Neural cell (in vitro differentiated cells): ENCODE data around the gene CRACDL. TPM values are rescaled to one million over a fixed set of nuclear protein-coding genes. Genes with fewer than 3 reads are reported as not detected.

ENCODE experiments used
- H2AFZ ChIP-seq: fragments of 200-600, 300-800 bp; sonication (generic), shearing (Covaris generic); 2 replicates; pipeline ENCODE4 v1.6.0; 2014; ENCODE audit warnings: low read depth, mild to moderate bottlenecking, antibody characterized with exemption, low read length, moderate library complexity
- H3F3A ChIP-seq: fragments of 200-600 bp; shearing (Covaris generic); 2 replicates; pipeline ENCODE4 v1.6.1; 2016; ENCODE audit warnings: mild to moderate bottlenecking, moderate library complexity, mixed read lengths, antibody characterized with exemption, low read length; ENCODE audit not compliant: insufficient read depth, poor library complexity, severe bottlenecking
- H3K27ac ChIP-seq: fragments of 200-600, 300-800 bp; sonication (generic), shearing (Covaris generic); 2 replicates; pipeline ENCODE4 v1.5.1; 2014; ENCODE audit warnings: mild to moderate bottlenecking, low read length, moderate library complexity
- H3K27me3 ChIP-seq: fragments of 300-800, 200-600 bp; sonication (generic), shearing (Covaris generic); 2 replicates; pipeline ENCODE4 v1.6.0; 2014; ENCODE audit warnings: mild to moderate bottlenecking, low read depth, low read length, moderate library complexity; ENCODE audit not compliant: insufficient read depth
- H3K36me3 ChIP-seq: fragments of 300-800, 200-600 bp; sonication (generic), shearing (Covaris generic); 2 replicates; pipeline ENCODE4 v1.5.1; 2014; ENCODE audit warnings: mild to moderate bottlenecking, antibody characterized with exemption, low read length, moderate library complexity; ENCODE audit not compliant: insufficient read depth
- H3K4me2 ChIP-seq: fragments of 300-800, 200-600 bp; sonication (generic), shearing (Covaris generic); 2 replicates; pipeline ENCODE4 v1.6.0; 2014; ENCODE audit warnings: mild to moderate bottlenecking, low read length
- H3K4me3 ChIP-seq: fragments of 300-800, 200-600 bp; sonication (generic), shearing (Covaris generic); 2 replicates; pipeline ENCODE4 v1.5.1; 2014; ENCODE audit warnings: mild to moderate bottlenecking, low read length, moderate library complexity
- H3K79me2 ChIP-seq: fragments of 200-600 bp; shearing (Covaris generic); replicated peaks from 2 replicates; pipeline ENCODE4 v1.6.0; 2014; ENCODE audit warnings: mild to moderate bottlenecking, low read length, moderate library complexity; ENCODE audit not compliant: insufficient read depth
- H3K9ac ChIP-seq: fragments of 300-800, 200-600 bp; sonication (generic), shearing (Covaris generic); 2 replicates; pipeline ENCODE4 v1.6.1; 2016; ENCODE audit warnings: mild to moderate bottlenecking, low read length, mixed read lengths
- H3K9me2 ChIP-seq: fragments of 200-600 bp; shearing (Covaris generic); 2 replicates; pipeline ENCODE4 v1.6.1; 2016; ENCODE audit warnings: mild to moderate bottlenecking, low read length, mixed read lengths; ENCODE audit not compliant: insufficient read depth
- H3K9me3 ChIP-seq: fragments of 200-600, 300-800 bp; sonication (generic), shearing (Covaris generic); 2 replicates; pipeline ENCODE4 v1.6.1; 2016; ENCODE audit warnings: mild to moderate bottlenecking, mixed run types, low read length, moderate library complexity, mixed read lengths
- H4K20me1 ChIP-seq: fragments of 200-600 bp; shearing (Covaris generic); 2 replicates; pipeline ENCODE4 v1.6.1; 2016; ENCODE audit warnings: mild to moderate bottlenecking, mixed run types; ENCODE audit not compliant: insufficient read depth
- EP300 ChIP-seq: fragments of 450-650 bp; conservative IDR thresholded peaks from 2 replicates; pipeline ENCODE4 v1.6.1; 2014; ENCODE audit warnings: antibody characterized with exemption, mild to moderate bottlenecking, moderate library complexity; ENCODE audit not compliant: poor library complexity, severe bottlenecking
- EZH2 ChIP-seq: fragments of 200-600, 300-800 bp; shearing (Covaris generic), sonication (generic); IDR thresholded peaks from 2 replicates; pipeline ENCODE4 v1.6.1; 2014; ENCODE audit warnings: antibody characterized with exemption, low read length, borderline replicate concordance, mild to moderate bottlenecking; ENCODE audit not compliant: insufficient read depth, poor library complexity, severe bottlenecking
- MXI1 ChIP-seq: fragments of 450-650 bp; conservative IDR thresholded peaks from 2 replicates; pipeline ENCODE4 v1.6.1; 2014; ENCODE audit warnings: antibody characterized with exemption, mild to moderate bottlenecking; ENCODE audit not compliant: poor library complexity, severe bottlenecking
- POLR2AphosphoS5 ChIP-seq: IDR thresholded peaks from 2 replicates; pipeline ENCODE4 v1.6.1; 2012
- RAD21 ChIP-seq: fragments of 450-650 bp; conservative IDR thresholded peaks from 2 replicates; pipeline ENCODE4 v1.6.1; 2014; ENCODE audit warnings: antibody characterized with exemption, mild to moderate bottlenecking, moderate library complexity
- REST ChIP-seq: IDR thresholded peaks from 2 replicates; pipeline ENCODE4 v1.6.1; 2012; ENCODE audit warnings: borderline replicate concordance
- SMC3 ChIP-seq: fragments of 450-650 bp; conservative IDR thresholded peaks from 2 replicates; pipeline ENCODE4 v1.6.1; 2014; ENCODE audit warnings: antibody characterized with exemption, mild to moderate bottlenecking, moderate library complexity; ENCODE audit not compliant: poor library complexity
- TAF1 ChIP-seq: IDR thresholded peaks from 2 replicates; pipeline ENCODE4 v1.6.1; 2012; ENCODE audit warnings: low read depth
- polyA plus RNA-seq: library from polyadenylated mRNA; depleted of rRNA; stranded (reverse); fragments of >200 nt; gene quantifications from 2 replicates; pipeline ENCODE4 v1.2.3, GENCODE V29; 2014
- TF ChIP-seq, protein P1 (sequence below): fragments of 450-650 bp; IDR thresholded peaks from 2 replicates; pipeline ENCODE4 v1.5.1; 2014; ENCODE audit warnings: antibody characterized with exemption, mild to moderate bottlenecking, moderate library complexity; ENCODE audit not compliant: poor library complexity, severe bottlenecking

Gene CRACDL
- polyA plus RNA-seq, 1 donor from 2014 or later: 0.85 TPM

DNA sequence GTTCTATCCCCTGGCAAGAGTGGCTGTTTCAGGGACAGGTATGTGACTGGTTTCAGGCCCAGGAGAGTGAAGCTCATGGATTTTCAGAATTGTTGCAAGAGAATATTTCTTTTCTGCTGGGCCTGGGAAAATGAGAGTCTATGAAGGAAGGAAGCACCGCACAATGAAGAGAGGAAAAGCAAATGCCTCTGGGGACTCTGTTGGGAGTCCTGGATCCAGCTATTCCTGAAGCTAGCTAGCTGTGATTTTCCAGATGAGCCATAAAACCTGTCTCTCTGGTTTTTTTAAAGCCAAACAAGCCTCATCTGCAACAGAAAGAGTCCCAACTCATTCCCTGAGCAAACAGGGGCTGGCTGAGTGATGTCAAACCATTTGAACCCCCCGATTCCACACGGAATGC is 53.7 kb downstream of the CRACDL start:
- Histone ChIP-seq H3K27me3 (no peaks in the 10 kb centered on the region), H3K4me3 (no peak overlapping the region), H3K9ac (no peak overlapping the region), H3K79me2 (no peaks in the 10 kb centered on the region), H3K27ac (no peak overlapping the region), H3K9me2 (no peaks in the 10 kb centered on the region), H2AFZ (no peak overlapping the region), H3K9me3 (no peaks in the 10 kb centered on the region), H3F3A (no peaks in the 10 kb centered on the region), H3K36me3 (no peaks in the 10 kb centered on the region), H3K4me2 (no peak overlapping the region), H4K20me1 (no peaks in the 10 kb centered on the region)
- TF ChIP-seq REST (no peak), POLR2AphosphoS5 (no peak), SMC3 (no peak), TAF1 (no peak), EZH2 (no peak), EP300 (no peak), RAD21 (no peak), MXI1 (no peak)
- TF ChIP-seq, protein P1, sequence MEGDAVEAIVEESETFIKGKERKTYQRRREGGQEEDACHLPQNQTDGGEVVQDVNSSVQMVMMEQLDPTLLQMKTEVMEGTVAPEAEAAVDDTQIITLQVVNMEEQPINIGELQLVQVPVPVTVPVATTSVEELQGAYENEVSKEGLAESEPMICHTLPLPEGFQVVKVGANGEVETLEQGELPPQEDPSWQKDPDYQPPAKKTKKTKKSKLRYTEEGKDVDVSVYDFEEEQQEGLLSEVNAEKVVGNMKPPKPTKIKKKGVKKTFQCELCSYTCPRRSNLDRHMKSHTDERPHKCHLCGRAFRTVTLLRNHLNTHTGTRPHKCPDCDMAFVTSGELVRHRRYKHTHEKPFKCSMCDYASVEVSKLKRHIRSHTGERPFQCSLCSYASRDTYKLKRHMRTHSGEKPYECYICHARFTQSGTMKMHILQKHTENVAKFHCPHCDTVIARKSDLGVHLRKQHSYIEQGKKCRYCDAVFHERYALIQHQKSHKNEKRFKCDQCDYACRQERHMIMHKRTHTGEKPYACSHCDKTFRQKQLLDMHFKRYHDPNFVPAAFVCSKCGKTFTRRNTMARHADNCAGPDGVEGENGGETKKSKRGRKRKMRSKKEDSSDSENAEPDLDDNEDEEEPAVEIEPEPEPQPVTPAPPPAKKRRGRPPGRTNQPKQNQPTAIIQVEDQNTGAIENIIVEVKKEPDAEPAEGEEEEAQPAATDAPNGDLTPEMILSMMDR: no peak

GRCh38 chr2:98881153-98881650 is 54.8 kb downstream of the CRACDL start:
- H3K4me3 ChIP-seq: no peak overlapping the region
- H3K36me3 ChIP-seq: no peaks in the 10 kb centered on the region
- TF ChIP-seq TAF1 (no peak), POLR2AphosphoS5 (no peak), EP300 (no peak), MXI1 (no peak), REST (no peak), EZH2 (no peak), SMC3 (no peak), RAD21 (no peak)
- TF ChIP-seq, protein P1: no peak
- no peaks in the 10 kb centered on the region for H3K27me3 ChIP-seq
- H3K79me2 ChIP-seq: no peaks in the 10 kb centered on the region
- no peak overlapping the region for H2AFZ ChIP-seq
- H3K9me3 ChIP-seq: no peaks in the 10 kb centered on the region
- H3K27ac ChIP-seq: no peak overlapping the region
- no peaks in the 10 kb centered on the region for H3K9me2 ChIP-seq
- H4K20me1 ChIP-seq: no peaks in the 10 kb centered on the region
- H3F3A ChIP-seq: no peaks in the 10 kb centered on the region
- no peak overlapping the region for H3K4me2 ChIP-seq
- no peak overlapping the region for H3K9ac ChIP-seq
